H4 (cell line): Measurements from ENCODE around the gene CDH16. TPM values are rescaled to one million over a fixed set of nuclear protein-coding genes. Genes with fewer than 3 reads are reported as not detected.
A peak's percentile ranks its signal among the peaks of the same experiment; 100 is the strongest.
"Not testable (repeated sequence)": the region's sequence is repeated elsewhere in the genome, so short reads cannot be mapped to it uniquely, and the experiment has no call there.

Experiments
- DNase-seq: peaks from one replicate; pipeline ENCODE4 v3.0.0-alpha.2; 2015; ENCODE audit warnings: low spot score
- total RNA-seq: library from RNA; depleted of rRNA; stranded (reverse); fragments of >200 nt; shearing (Covaris generic); gene quantifications from 2 replicates; pipeline ENCODE4 v1.2.3, GENCODE V29; 2014

CDH16 gene
- total RNA-seq, 1 experiment from 2014 or later, result not detected

GRCh38 chr16:66946974-66947301 lies 28.3 kb upstream of the CDH16 start:
- no peak for DNase-seq

DNA sequence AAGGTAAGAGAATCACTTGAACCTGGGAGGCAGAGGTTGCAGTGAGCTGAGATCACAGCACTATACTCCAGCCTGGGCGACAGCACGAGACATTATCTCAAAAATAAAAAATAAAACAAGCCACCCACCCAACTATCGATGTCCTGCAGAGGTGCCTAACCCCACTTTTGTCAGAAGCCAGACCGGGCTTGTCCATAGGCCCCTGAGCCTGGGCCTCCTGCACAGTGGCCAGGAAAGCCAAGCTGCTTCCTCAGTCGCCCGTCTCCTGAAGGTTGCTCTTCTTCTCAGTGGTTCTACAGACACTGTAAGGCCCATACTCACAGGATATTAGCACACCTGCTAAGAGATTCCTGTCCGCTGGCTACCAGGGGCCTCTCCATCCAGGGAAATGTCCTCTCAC lies 27.9 kb upstream of the CDH16 start:
- DNase-seq, result no peak

DNA sequence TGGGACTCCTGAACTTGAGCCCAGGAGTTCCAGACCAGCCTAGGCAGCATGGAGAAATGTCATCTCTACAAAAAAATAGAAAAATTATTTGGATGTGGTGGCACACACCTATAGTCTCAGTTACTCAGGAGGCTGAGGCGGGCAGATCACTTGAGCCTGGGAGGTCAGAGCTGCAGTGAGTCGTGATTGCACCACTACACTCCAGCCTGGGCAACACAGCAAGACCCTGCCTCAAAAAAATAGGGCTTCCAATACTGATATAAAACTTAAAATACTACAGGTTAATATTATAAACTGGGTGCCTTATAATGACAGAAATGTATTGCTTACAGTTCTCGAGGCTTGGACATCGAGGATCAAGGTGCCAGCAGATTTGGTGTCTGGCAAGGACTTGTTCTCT lies 27.3 kb upstream of the CDH16 start:
- DNase-seq, result no peak

- not testable (repeated sequence) for DNase-seq
These were observed 26.3 kb upstream of the CDH16 start for GRCh38 chr16:66944971-66945370.

GRCh38 chr16:66944054-66944441 lies 25.4 kb upstream of the CDH16 start:
- DNase-seq, result no peak

DNA sequence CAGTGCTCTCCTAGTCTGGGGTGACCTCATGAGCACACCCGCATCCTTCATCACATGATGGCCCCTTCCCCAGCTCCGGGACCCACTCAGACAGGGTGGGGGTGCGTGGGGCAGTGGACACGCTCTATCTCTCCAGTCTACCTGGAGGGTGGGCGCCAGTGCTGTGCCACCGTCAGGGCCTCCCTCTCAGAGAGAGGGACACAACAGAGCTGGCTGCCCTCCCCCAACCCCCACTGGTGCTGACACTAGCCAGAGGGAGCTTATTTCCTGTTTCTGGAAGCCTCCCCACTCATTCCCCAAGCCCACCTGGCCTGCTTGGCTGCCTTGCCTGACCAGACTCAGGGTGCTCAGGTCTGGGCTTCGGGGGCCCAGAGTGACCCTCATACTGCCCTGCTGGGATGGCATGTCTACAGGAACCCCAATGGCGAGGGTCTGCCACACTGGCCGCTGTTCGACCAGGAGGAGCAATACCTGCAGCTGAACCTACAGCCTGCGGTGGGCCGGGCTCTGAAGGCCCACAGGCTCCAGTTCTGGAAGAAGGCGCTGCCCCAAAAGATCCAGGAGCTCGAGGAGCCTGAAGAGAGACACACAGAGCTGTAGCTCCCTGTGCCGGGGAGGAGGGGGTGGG lies 24.9 kb upstream of the CDH16 start:
- DNase-seq, result no peak

- no peak for DNase-seq
These were observed 24.3 kb upstream of the CDH16 start for GRCh38 chr16:66942981-66943380.

DNA sequence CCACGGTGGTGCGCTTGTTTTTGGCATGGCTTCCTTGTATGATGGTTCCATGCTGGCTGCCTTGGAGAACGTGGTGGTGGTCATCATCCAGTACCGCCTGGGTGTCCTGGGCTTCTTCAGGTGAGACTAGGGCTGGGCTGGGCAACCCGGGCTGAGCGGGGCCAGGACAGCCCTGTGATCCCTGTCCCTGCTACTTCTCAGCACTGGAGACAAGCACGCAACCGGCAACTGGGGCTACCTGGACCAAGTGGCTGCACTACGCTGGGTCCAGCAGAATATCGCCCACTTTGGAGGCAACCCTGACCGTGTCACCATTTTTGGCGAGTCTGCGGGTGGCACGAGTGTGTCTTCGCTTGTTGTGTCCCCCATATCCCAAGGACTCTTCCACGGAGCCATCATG lies 21.6 kb upstream of the CDH16 start:
- DNase-seq, result no peak

DNA sequence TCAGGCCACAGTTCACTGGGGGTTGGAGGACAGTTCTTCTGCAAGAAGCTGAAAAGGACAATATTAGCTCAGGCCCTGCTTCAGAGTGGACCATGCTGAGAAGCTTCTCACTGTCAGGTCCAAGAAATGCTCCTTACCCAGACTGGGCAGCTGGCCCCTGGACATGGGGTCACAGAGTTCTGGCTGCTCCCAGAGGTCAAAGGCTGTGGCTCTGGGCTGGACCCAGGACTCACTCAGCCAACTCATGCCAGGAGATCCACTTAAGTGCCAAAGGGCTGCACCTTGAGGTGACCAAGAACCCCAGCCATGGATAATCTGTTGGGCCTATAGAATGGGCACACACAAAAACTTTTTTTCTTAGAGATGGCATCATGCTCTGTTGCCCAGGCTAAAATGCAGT lies 20.7 kb upstream of the CDH16 start:
- no peak for DNase-seq

- DNase-seq, result no peak
These were observed 19.1 kb upstream of the CDH16 start for GRCh38 chr16:66937725-66938337.

DNA sequence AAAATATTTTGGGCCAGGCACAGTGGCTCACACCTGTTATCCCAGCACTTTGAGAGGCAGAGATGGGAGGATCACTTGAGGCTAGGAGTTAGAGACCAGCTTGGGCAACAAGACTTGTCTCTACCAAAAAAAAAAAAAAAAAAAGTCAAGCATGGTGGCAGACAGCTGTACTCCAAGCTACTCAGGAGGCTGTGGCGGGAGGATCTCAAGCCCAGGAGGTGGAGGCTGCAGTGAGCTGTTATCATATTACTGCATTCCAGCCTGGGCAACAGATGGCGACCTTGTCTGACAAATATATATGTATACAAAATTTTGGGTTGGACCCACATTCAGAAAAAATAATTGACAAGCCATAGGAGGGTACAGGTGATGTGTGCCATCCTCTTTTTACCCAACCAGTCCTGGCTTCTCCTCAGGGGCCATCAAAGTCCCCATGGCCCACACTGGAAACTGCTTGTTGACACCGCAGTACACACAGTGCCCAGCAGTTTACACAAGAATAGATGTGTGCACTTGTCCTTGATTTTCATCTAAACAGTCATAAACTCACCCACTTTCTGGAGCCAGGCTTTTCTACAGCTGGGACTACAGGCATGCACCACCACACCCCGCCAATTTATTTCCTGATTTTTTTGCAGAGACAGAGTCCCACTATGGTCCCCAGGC lies 18.3 kb upstream of the CDH16 start:
- no peak for DNase-seq

DNA sequence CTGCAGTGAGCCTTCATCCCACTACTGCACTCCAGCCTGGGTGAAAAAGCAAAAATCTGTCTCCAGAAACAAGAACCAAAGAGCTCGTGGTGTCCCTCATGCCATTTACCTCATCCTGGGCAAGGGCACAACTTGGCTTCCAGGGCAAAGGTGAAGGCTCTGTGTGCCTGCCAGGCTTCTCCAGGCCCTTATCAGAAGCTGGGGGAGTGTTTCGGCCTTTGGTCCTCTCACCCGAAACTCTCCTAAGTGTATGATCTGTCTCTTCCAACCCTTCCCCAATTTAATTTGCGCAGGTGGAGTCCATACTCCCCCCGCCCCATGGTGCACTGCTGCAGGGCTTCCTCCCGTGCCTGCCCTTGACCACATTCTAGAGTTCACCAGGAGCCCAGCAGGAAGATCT lies 17.8 kb upstream of the CDH16 start:
- no peak for DNase-seq

DNA sequence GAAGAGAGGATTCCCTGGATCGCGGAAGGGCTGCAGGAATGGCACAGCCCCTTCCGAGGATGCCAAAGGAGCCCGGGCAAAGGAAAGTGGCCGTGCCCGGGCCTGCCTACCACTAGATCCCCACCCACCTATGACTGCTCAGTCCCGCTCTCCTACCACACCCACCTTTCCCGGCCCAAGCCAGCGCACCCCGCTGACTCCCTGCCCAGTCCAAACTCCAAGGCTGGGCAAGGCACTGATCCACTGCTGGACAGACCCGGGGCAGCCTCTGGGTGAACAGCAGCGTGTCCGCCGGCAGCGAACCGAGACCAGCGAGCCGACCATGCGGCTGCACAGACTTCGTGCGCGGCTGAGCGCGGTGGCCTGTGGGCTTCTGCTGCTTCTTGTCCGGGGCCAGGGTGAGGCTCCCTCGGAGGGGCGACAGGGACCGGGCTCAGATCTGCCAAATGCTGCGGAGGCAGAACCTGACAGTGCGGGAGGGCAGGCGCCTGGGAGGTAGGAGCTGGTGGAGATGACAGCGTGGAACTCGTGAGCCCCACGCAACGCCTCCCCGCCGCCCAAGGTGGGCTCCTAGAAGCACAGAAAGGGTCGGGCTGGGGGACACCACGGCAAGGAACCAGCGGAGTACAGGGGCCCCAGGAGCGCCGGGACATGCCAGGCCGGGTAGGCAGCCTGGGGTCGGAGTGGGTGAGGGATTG lies 16.8 kb upstream of the CDH16 start, which contains the start of gene CES2:
CES2 (plus strand) TSS at position 203 of the 698 bp plus-strand sequence; CDS start at position 323, 120 bp downstream.
- DNase-seq, result no peak

DNA sequence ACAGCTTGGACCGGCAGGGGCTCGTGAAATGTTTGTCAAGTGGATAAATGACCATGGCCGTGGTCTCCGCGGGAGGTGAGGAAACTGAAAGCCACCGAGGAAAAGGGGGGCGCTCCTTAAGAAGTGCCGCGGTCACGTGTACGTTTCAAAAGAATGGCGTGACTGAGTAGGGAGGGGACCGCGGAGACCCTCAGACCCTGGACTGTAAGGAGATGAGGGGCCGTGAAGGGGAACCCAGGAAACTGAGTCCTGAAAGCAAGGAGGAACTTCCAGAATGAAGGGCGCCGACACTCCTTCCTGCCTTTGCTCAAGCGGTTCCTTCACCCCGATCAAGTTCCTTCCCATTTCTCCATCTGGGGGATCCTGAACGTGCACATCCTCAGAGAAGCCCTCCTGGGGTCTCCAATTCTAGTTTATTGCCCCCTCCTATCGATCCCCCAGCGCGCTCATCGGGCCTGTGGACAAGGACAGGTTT lies 16.2 kb upstream of the CDH16 start:
- not testable (repeated sequence) for DNase-seq

GRCh38 chr16:66934138-66934838 lies 15.6 kb upstream of the CDH16 start, which contains the start of gene CIAO2B:
TSS of gene CIAO2B (minus strand) at chr16:66934402. CDS start at chr16:66934364, 38 bp downstream.
- DNase-seq, result peak; percentile 81

GRCh38 chr16:66933776-66934137 lies 15.1 kb upstream of the CDH16 start:
- DNase-seq, result no peak

DNA sequence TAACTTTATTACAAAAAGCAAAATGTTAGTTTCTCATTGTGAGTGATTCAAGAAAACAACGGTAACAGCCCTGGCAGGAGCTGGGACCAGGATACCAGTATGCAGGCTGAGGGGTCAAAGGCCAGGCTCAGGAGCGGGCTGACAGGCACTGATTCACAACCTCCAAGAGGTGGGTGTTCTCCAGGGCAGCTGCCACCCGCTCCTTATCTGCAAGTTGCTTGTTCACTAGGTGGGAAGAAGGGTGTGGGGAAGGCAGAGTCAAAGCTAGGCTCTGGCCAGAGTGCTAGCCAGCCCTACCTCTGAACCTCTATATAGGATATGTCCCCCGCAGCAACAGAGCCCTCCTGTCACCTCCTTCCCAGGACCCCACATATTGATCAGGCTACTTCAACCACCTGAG lies 13.4 kb upstream of the CDH16 start:
- DNase-seq, result no peak

GRCh38 chr16:66931665-66932064 lies 13.0 kb upstream of the CDH16 start:
- no peak for DNase-seq

DNA sequence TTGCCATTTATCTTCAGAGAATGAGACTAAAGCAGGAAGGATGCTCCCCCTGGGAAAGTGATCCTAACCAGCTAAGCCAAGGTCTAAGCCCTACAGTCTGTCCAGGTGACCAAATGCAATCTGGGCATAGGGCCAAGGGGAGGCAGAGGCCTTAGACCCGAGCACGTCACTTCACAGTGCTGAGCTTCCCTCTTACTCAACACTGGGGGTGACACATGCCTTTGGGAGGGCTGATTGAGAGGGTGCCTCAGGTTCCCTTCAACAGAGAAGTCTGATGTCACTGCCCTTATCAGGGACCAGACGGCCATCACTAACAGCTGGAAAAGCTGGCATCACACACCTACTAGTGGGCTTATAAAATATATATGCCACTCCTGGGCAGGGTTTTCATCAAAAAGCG lies 11.5 kb upstream of the CDH16 start:
- peak; percentile 65 for DNase-seq

DNA sequence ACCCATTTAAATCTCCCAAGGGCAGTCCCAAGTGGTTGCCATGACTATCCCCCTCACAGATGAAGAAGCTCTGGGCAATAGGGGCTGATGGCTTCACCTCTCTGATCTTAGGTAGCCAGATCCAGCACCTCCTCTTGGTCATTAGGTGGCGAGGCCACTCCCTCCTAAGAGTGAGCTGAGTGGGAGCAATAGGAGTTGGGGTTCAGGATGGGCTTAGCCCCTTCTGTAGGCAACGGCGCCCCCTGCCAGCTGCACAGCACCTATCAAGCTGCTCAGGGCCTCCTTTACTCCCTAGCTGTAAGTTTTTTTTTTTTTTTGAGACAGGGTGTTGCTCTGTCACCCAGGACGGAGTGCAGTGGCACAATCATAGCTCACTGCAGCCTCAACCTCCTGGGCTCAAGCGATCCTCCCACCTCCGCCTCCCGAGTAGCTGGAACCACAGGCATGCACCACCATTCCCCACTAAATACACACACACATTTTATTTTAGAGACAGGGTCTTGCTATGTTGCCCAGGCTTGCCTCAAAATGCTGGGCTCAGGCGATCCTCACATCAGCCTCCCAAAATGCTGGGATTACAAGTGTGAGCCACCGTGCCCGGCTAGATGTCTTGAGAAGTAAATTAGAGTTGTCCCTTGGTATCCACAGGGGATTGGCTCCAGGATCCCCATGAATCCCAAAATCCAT lies 10.2 kb upstream of the CDH16 start:
- DNase-seq, result peak; percentile 36

DNA sequence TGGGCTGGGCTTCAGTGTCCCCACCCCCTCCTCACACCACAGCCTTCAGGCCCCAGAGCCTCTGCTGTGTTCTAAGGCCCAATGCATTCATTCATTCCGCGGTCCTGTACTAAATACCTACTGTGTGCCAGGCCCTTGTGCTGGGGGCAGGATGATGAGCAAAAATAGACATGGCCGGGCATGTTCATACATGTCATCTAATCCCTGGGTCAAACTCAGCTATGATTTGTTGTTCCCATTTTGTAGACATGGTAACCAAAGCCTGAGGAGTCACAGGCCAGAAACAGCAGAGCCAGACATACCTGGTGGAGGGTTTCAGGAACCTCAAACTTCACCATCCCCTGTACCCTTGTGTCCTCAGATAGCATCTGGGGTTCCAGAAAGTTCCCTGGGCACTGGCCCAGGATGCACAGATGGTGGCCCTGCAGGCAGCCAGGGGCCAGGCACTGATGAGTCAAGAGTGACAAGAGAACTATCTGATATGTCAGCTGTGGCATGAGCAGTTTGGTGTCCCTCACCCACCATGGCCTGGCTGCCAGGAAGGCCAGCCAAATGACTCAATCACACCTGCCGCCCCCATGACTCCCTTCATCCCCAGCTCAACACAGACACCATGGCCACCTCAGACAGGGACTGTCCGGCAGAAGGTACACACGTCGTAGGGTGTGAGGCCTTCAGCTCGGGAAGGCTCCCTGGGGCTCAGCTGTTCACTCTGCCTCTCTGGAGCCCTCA lies 9.4 kb upstream of the CDH16 start:
- DNase-seq, result no peak
